Fibroblast of skin of scalp (primary cell): ENCODE data around the gene CASKIN2.

ENCODE experiments used
- DNase-seq: peaks from one replicate; pipeline ENCODE4 v3.0.0-alpha.2; 2013

Gene CASKIN2

DNA sequence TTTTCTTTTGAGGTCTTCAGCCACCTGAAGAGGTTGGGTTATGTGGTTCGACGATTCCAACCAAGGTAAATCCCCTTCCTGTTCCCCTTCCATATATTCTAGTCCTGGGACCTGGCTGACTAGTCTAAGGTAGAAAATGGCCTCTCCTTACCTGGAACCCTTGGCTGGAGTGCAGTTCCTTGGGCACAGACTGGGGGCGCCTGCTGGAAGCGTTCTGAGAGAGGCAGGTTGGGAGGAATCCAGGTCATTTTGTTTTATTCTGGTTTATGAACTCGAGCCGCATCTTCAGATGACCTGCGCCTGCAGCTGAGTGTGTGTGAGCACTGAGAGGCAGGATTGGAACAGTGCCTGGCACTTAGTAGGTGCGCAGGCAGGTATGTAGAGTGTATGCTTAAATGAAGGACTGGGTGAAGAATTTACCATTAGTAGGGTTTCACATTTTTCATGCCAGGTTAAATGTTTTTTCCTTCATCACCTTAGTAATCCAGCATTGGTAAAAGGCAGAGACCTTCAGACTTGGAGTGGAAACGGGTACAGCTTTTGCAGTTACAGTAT is 3.7 kb upstream of the CASKIN2 start:
- no peak for DNase-seq

- no peak for DNase-seq
Measured at GRCh38 chr17:75518201-75518600, 2.9 kb upstream of the CASKIN2 start.

- no peak for DNase-seq
Measured at GRCh38 chr17:75517297-75517865, 2.0 kb upstream of the CASKIN2 start.

GRCh38 chr17:75516619-75517296 is 1.4 kb upstream of the CASKIN2 start:
- DNase-seq = no peak

GRCh38 chr17:75516255-75516618 is 900 bp upstream of the CASKIN2 start, which contains the start of gene TSEN54:
TSEN54 (plus strand) TSS chr17:75516528; CDS start chr17:75516561, 33 bp downstream.
- peak; percentile 90 for DNase-seq

DNA sequence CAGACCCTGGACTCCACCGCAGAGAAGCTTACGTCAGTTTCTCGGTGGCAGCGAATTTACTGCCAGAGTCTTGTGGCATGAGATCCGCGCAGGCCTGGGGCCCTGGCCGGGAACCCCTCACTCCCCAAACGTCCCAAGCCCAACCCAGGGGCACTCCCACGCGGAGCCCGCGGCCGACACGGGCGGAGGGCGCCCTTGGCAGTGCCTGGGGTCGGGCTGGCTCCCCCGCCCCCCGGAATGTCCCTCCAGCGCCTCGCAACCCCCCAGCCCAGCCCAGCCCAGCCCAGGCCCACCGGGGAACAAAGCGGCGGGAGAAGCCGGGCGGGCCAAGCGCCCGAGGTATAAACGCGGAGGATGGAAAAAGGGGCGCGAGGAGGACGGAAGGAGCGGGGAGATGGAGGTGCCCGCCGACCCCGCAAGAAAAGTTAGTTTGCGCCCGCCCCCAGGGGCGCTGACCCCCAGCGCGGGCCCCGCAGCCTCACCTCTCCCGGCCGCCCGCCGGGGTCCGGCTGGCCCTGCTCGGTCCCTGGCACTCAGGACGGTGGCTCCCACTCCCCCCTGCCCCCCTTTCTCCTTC is 330 bp downstream of the CASKIN2 start:
- DNase-seq = no peak

DNA sequence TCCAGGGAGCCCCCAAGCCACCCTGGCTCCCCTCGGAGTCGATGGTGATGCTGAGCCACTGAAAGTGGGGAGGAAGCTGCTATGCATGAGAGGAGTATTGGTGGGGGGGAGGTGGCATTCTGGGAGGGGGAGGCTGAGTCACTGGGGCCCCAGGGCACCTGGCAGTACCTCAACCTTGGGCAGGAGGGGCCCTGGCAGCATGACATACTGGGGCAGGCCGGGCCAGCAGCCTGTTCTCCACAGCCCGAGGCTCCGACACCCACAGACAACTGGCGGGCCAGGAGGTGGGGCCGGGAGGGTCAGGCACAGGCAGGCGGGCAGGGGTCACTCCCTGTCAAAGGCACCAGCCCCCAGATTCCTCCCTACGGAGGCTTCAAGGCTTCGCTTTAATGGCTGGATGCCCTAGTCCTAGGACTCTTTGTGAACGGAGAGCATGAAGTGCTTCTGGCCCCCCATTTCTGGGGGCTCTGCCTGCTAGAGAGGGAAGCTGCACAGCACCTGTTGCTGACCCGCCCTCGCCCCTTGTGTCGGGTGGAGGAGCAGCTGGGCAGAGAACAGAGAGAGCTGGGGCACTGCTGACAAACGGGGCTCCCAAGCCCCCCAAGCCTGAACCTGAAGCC is 928 bp downstream of the CASKIN2 start:
- no peak for DNase-seq

DNA sequence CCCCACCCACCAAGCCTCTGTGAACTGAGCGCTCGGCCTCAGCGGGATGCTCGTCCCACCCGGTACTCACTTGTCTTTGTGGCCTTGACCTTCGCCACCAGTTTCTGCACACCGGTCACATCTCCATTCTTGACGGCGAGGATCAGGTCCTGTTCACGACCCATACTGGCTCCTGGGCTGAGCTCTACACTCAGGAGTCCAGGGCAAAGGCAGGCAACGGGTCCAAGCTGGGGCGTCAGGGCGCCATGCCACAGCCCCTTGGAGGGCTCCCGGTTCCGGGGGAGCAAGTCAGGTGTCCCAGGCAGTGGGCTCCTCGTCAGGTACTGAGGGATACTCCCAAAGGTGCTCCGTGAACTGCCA is 1.7 kb downstream of the CASKIN2 start:
- DNase-seq = no peak

- DNase-seq = no peak
Measured at GRCh38 chr17:75512926-75513640, 2.3 kb downstream of the CASKIN2 start.

GRCh38 chr17:75511610-75512575 is 3.4 kb downstream of the CASKIN2 start:
- no peak for DNase-seq

GRCh38 chr17:75511270-75511609 is 4.1 kb downstream of the CASKIN2 start:
- DNase-seq = no peak

DNA sequence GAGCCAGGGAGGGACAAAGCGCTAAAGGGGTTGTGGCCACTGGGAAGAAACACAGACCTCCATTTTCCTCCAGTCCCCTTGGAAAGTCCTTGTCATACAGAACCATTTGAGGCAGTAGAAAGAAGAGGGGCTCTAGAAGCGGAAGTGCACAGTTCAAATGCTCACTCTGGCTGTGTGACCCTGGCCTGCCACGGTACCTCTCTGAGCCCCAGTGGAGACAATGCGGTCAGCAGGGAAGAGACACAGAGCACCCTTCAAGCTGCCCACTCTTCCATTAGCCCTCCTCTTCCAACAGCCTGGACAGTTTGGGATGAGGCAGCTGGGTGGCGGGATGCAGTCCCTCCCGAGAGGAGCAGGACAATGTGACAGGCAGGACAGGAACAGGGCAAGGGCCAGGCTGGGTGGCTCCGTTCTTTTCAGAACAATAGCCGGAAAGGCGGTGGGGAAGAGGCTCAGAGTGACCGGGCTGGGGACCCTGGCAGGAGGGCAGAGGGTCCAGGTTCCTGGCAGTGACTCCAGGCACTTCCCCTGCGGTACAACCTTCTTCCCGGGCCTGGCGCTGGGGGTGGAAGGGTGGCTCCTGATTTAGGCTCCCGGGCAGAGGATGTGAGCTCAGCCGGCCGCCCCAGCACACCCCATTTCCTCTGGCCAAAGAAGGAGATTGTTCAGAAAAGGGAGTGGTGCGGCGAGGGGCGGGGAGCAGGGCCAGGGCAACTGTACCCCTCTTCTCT is 5.6 kb downstream of the CASKIN2 start:
- DNase-seq = no peak

DNA sequence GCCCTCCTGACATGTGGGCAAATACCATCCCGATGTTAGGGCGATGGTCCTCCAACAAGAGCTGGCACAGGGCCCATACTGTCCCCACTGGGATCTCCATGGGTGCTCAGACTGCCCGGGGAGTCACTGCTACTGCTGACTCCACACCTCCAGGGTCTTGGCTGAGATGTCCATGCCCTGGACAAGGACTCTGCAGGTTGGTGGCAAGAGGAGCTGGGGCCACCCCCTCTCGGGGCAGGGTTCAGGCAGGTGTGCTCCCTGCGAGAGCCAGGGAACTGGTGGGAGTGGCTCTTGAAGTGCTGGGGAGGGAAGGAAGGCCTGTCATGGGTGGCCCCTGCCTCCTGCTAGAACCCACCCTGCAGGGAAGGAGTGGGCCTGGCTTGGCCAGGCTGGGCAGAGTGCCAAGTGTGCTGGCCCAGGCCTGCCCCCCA is 6.4 kb downstream of the CASKIN2 start:
- DNase-seq = no peak

DNA sequence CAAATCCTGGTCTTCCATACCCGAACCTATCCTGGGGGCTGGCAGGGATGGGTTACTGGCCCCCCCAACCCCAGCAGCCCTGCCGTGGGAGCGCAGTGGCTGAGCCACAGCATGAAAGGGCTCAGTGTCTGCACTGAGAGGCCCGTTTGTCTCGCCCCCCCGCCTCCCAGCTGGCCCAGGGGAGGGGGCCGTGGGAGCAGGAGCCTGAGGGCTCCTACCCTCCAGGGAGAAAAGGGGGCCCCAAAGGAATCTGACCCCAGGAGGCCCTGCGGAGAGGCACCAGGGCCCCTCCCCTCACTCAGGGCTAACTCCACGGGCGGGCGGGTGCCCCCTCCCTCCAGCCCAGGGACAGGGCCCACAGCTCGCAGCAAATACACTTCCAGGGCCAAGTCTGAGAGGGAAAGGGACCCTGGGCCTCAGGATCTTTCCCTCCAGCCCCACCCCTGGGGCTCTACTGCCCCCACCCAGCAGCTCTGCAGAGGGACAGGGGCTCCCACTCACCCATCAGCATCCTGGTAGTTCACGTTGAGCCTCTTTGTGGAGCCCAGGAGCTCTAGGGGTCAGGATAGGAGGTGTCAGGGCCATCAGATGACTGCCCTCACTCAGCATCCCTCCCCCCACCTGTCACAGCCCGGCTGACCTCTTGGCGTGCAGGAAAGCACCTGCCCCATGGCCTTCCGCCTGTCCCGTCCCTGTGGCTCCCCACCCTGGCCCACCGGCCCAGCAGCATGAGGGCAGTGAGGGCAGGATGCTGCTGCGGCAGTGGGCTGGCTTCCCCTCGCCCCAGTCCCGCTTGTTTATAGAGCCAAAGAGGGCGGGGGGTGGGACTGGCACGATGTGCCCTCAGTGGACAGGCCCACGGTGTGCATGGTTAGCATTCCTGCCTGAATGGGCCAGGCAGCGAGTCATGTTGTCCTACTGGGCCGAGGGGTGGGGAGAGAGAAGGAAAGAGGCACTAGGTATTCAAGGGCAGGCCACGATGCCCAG is 7.3 kb downstream of the CASKIN2 start:
- no peak for DNase-seq

DNA sequence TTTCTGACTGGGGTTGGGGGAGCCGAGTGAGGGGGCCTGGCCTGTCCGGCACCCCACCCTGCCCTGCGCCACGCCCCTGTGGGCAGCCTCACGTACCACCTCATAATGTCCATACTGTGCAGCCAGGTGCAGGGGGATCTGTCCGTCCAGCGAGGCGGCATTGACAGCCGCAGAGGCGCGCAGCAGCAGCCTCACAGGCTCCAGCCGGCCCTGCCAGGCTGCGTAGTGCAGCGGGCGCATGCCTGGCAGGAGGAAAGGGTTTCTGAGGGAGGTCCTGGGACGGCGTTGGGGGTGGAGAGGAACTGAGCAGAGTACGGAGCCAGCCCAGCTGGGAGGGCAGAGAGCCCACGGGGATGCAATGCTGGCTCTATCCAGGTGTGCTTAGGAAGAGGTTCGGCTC is 8.4 kb downstream of the CASKIN2 start:
- no peak for DNase-seq

- DNase-seq = no peak
Measured at GRCh38 chr17:75506134-75506533, 9.2 kb downstream of the CASKIN2 start.

DNA sequence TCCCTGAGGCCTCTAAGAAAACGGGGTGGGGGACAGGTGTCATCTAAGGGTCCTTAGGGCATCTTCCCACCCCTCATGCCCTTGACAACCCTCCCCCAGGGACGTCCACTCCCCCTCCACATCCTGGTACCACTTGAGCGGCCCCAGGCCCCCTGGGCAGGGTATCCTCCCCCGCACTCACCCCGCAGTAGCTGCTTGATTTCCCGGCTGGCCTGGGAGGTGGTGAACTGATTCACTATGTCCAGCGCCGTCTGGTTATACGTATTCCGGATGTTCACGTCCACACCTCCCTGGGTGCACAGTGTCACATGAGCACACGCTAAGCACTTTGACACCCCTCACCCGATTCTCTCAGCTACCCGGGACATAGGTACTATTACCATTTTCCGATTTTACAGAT is 9.7 kb downstream of the CASKIN2 start:
- no peak for DNase-seq

- no peak for DNase-seq
Measured at GRCh38 chr17:75505152-75505409, 10.3 kb downstream of the CASKIN2 start.

- DNase-seq = no peak
Measured at GRCh38 chr17:75504347-75505151, 10.8 kb downstream of the CASKIN2 start.
